CD14-positive monocyte (primary cell): ENCODE measurements around the gene KLHL12. TPM values are rescaled to one million over a fixed set of nuclear protein-coding genes. Genes with fewer than 3 reads are reported as not detected.

ENCODE experiments used
- DNase-seq, 3 donors: peaks; one replicate each; pipeline ENCODE4 v3.0.0-alpha.2; 2011 to 2022
- H2AFZ ChIP-seq: 2 replicates; pipeline ENCODE4 v1.6.0; 2012; ENCODE audit warnings: mild to moderate bottlenecking, low read depth, low read length, inconsistent platforms; ENCODE audit not compliant: insufficient read depth, poor library complexity, severe bottlenecking
- H3K27ac ChIP-seq, 2 donors: 1 replicate in 1 of 2; 2 replicates in 1 of 2; pipeline ENCODE4 v1.5.1; 2012 to 2013; ENCODE audit warnings: low read length in 2 of 2, control low read depth in 1 of 2, inconsistent platforms in 1 of 2, low read depth in 1 of 2, mild to moderate bottlenecking in 1 of 2
- H3K27me3 ChIP-seq, 2 donors: one replicate each; pipeline versions ENCODE4 v1.6.0 to v1.6.1; 2011 to 2013; ENCODE audit warnings: low read length in 2 of 2; ENCODE audit not compliant: control insufficient read depth in 2 of 2, insufficient read depth in 2 of 2
- H3K36me3 ChIP-seq, 2 donors: replicated peaks in 1 of 2; 1 replicate in 1 of 2; 2 replicates in 1 of 2; pipeline versions ENCODE4 v1.5.1 to v1.6.1; 2012 to 2013; ENCODE audit warnings: low read length in 2 of 2, control low read depth in 1 of 2, inconsistent platforms in 1 of 2, mild to moderate bottlenecking in 1 of 2; ENCODE audit not compliant: insufficient read depth in 2 of 2, control insufficient read depth in 1 of 2
- H3K4me1 ChIP-seq, 2 donors: 1 replicate in 1 of 2; 2 replicates in 1 of 2; pipeline versions ENCODE4 v1.5.1 to v1.6.1; 2012 to 2013; ENCODE audit warnings: low read length in 2 of 2, control low read depth in 1 of 2, inconsistent platforms in 1 of 2, mild to moderate bottlenecking in 1 of 2, moderate library complexity in 1 of 2; ENCODE audit not compliant: insufficient read depth in 2 of 2, control insufficient read depth in 1 of 2
- H3K4me2 ChIP-seq: replicated peaks from 2 replicates; pipeline ENCODE3; 2012; ENCODE audit warnings: low read length, moderate library complexity, mild to moderate bottlenecking; ENCODE audit not compliant: poor library complexity, severe bottlenecking; ENCODE audit errors: extremely low read depth
- H3K4me3 ChIP-seq, 3 experiments: fragments of 200-600 bp in 1 of 3; sonication (generic) in 1 of 3; replicated peaks in 1 of 3; 1 replicate in 2 of 3; 2 replicates in 1 of 3; pipeline ENCODE4 v1.5.1; 2011 to 2013; ENCODE audit warnings: low read length in 3 of 3, mild to moderate bottlenecking in 3 of 3, control low read depth in 2 of 3, low read depth in 2 of 3, inconsistent platforms in 1 of 3, moderate library complexity in 1 of 3
- H3K79me2 ChIP-seq: 2 replicates; pipeline ENCODE4 v1.6.0; 2012; ENCODE audit warnings: mild to moderate bottlenecking, control low read depth, inconsistent platforms, low read length, moderate library complexity; ENCODE audit not compliant: insufficient read depth
- H3K9ac ChIP-seq: 2 replicates; pipeline ENCODE4 v1.6.0; 2017; ENCODE audit warnings: low read length, mild to moderate bottlenecking; ENCODE audit not compliant: insufficient read depth, poor library complexity, severe bottlenecking
- H3K9me3 ChIP-seq, 2 donors: replicated peaks in 1 of 2; 1 replicate in 1 of 2; 2 replicates in 1 of 2; pipeline versions ENCODE4 v1.5.1 to v1.6.1; 2012 to 2013; ENCODE audit warnings: low read length in 2 of 2, control low read depth in 1 of 2; ENCODE audit not compliant: control insufficient read depth in 1 of 2, insufficient read depth in 1 of 2
- H4K20me1 ChIP-seq: 2 replicates; pipeline ENCODE4 v1.6.0; 2012; ENCODE audit warnings: mild to moderate bottlenecking, low read length, control low read depth, moderate library complexity; ENCODE audit not compliant: insufficient read depth
- H3K27ac Mint-ChIP-seq, 7 donors: one replicate each; pipeline ENCODE4 v1.8.0; 2020; ENCODE audit warnings: mild to moderate bottlenecking in 7 of 7, mixed read lengths in 7 of 7, moderate library complexity in 6 of 7, inconsistent platforms in 2 of 7
- H3K27me3 Mint-ChIP-seq, 3 donors: one replicate each; pipeline ENCODE4 v1.8.0; 2021 to 2022; ENCODE audit warnings: low read depth in 3 of 3, mild to moderate bottlenecking in 3 of 3, mixed read lengths in 3 of 3, moderate library complexity in 3 of 3, inconsistent platforms in 1 of 3
- H3K36me3 Mint-ChIP-seq, 2 donors: one replicate each; pipeline ENCODE4 v1.8.0; 2020; ENCODE audit warnings: mixed read lengths in 2 of 2, inconsistent platforms in 1 of 2, mild to moderate bottlenecking in 1 of 2
- H3K4me1 Mint-ChIP-seq: one replicate; pipeline ENCODE4 v1.8.0; 2020; ENCODE audit warnings: mild to moderate bottlenecking, mixed read lengths
- H3K4me3 Mint-ChIP-seq, 2 donors: one replicate each; pipeline ENCODE4 v1.8.0; 2020; ENCODE audit warnings: mild to moderate bottlenecking in 2 of 2, mixed read lengths in 2 of 2, moderate library complexity in 1 of 2
- H3K9me3 Mint-ChIP-seq, 7 donors: one replicate each; pipeline ENCODE4 v1.8.0; 2020 to 2022; ENCODE audit warnings: mixed read lengths in 7 of 7, mild to moderate bottlenecking in 6 of 7, moderate library complexity in 6 of 7, inconsistent platforms in 2 of 7
- CTCF ChIP-seq: fragments of 200-600 bp; IDR thresholded peaks from one replicate; pipeline ENCODE4 v1.8.0; 2022; ENCODE audit warnings: antibody characterized with exemption, mild to moderate bottlenecking
- WGBS: methylation state at CpG from one replicate; pipeline ENCODE4 v1.1.5; 2013; ENCODE audit warnings: missing lambda C conversion rate; ENCODE audit not compliant: insufficient coverage; 5-methylcytosine and 5-hydroxymethylcytosine counted together
- intact Hi-C, 2 donors: fragments of 100-400 bp; cut with micrococcal nuclease; formaldehyde crosslinking; loops; one replicate each; pipeline versions ENCODE4 v1.15.0 to v1.15.1; 2023
- polyA plus RNA-seq, 3 donors: library from polyadenylated mRNA; depleted of rRNA in 1 of 3; unstranded in 2 of 3; stranded (reverse) in 1 of 3; fragments of 300-500 nt in 2 of 3; fragments of >200 nt in 1 of 3; fragmentation: Illumina TruSeq in 2 of 3; gene quantifications; 1 replicate in 2 of 3; 2 replicates in 1 of 3; pipeline ENCODE4 v1.2.3, GENCODE V29; 2012 to 2021

KLHL12 gene
- polyA plus RNA-seq, 3 donors: 20.7 to 36.7 (median 21.9) TPM

- Histone ChIP-seq H2AFZ (no peak overlapping the region), H3K4me3 (no peak overlapping the region), H3K27me3 (no peaks in the 10 kb centered on the region), H3K36me3 (no peaks in the 10 kb centered on the region), H3K4me2 (no peak overlapping the region), H4K20me1 (no peaks in the 10 kb centered on the region), H3K9ac (no peak overlapping the region), H3K9me3 (no peaks in the 10 kb centered on the region), H3K27ac (no peak overlapping the region), H3K4me1 (peaks cover 0 to 4% of the 10 kb centered on the region in 2 donors), H3K79me2 (no peaks in the 10 kb centered on the region)
- 84% methylated on average over 3 of the region's 6 CpGs for WGBS
- no peak for DNase-seq
- Mint-ChIP-seq H3K27ac (no peak overlapping the region), H3K27me3 (peaks cover 0 to 4% (median 1%) of the 10 kb centered on the region in 3 donors), H3K9me3 (peaks cover 0 to 4% (median 0%) of the 10 kb centered on the region in 7 donors), H3K4me1 (peaks cover 8% of the 10 kb centered on the region), H3K36me3 (no peaks in the 10 kb centered on the region), H3K4me3 (no peak overlapping the region)
- intact Hi-C loops: no loop called here
- TF ChIP-seq CTCF: no peak
Measured at GRCh38 chr1:202844935-202845334, 82.1 kb downstream of the KLHL12 start.

GRCh38 chr1:202844259-202844658 lies 82.8 kb downstream of the KLHL12 start:
- H3K9ac ChIP-seq: no peak overlapping the region
- H2AFZ ChIP-seq: no peak overlapping the region
- Mint-ChIP-seq H3K27me3 (peaks cover 0 to 4% (median 1%) of the 10 kb centered on the region in 3 donors), H3K4me1 (peaks cover 11% of the 10 kb centered on the region), H3K27ac (no peak overlapping the region), H3K9me3 (peaks cover 0 to 4% (median 0%) of the 10 kb centered on the region in 7 donors), H3K4me3 (no peak overlapping the region), H3K36me3 (no peaks in the 10 kb centered on the region)
- H3K9me3 ChIP-seq: no peaks in the 10 kb centered on the region
- H3K27ac ChIP-seq: no peak overlapping the region
- no CpG with 5 or more reads among the region's 5 CpGs for WGBS
- H3K79me2 ChIP-seq: no peaks in the 10 kb centered on the region
- no peak overlapping the region for H3K4me2 ChIP-seq
- intact Hi-C loops: no loop called here
- TF ChIP-seq CTCF: no peak
- DNase-seq: no peak
- H3K4me3 ChIP-seq: no peak overlapping the region
- no peaks in the 10 kb centered on the region for H3K36me3 ChIP-seq
- H3K4me1 ChIP-seq: peaks cover 0 to 6% of the 10 kb centered on the region in 2 donors
- H4K20me1 ChIP-seq: no peaks in the 10 kb centered on the region
- H3K27me3 ChIP-seq: no peaks in the 10 kb centered on the region
